Activated T-helper 2 cell treated with anti-CD3 and anti-CD28 coated beads, Interferon-gamma antibody, Interleukin-2, Interleukin-4, amounts not matched to agents 10 μg/mL and 5 μg/mL and 100 μg/mL, durations not matched to agents 14 hours and 24 hours and 36 hours (primary cell): ENCODE results near the gene HOXB5. TPM values are rescaled to one million over a fixed set of nuclear protein-coding genes. Genes with fewer than 3 reads are reported as not detected.

Experiments used
- DNase-seq: peaks from one replicate; pipeline ENCODE4 v3.0.0; 2021; ENCODE audit warnings: low spot score
- H3K27ac Mint-ChIP-seq: one replicate; pipeline ENCODE4 v1.8.0; 2021; ENCODE audit warnings: mixed read lengths
- H3K27me3 Mint-ChIP-seq: one replicate; pipeline ENCODE4 v1.8.0; 2021; ENCODE audit warnings: low read depth, mixed read lengths
- H3K36me3 Mint-ChIP-seq: one replicate; pipeline ENCODE4 v1.8.0; 2021; ENCODE audit warnings: low read depth, mixed read lengths
- H3K4me1 Mint-ChIP-seq: one replicate; pipeline ENCODE4 v1.8.0; 2021; ENCODE audit warnings: low read depth, mixed read lengths
- H3K4me3 Mint-ChIP-seq: one replicate; pipeline ENCODE4 v1.8.0; 2021; ENCODE audit warnings: low read depth, mild to moderate bottlenecking, moderate library complexity, mixed read lengths
- H3K9me3 Mint-ChIP-seq: one replicate; pipeline ENCODE4 v1.8.0; 2021; ENCODE audit warnings: mixed read lengths
- intact Hi-C: fragments of 100-400 bp; cut with micrococcal nuclease; formaldehyde crosslinking; loops from one replicate; pipeline ENCODE4 v1.15.1; 2023
- total RNA-seq: library from RNA; stranded (reverse); gene quantifications from 2 replicates; pipeline ENCODE4 v1.2.3, GENCODE V29; 2022

Gene HOXB5
- total RNA-seq, 1 donor from 2014 or later = not detected

GRCh38 chr17:48579760-48580554 is 13.6 kb downstream of the HOXB5 start:
- no peaks in the 10 kb centered on the region for H3K9me3 Mint-ChIP-seq
- no peak for DNase-seq
- H3K27ac Mint-ChIP-seq = no peak overlapping the region
- intact Hi-C loops = loop anchor here (2.0 kb wide), 1 partner anchor 33 kb away; no protein-coding TSS in a partner anchor
- H3K4me3 Mint-ChIP-seq = peak overlapping the region; percentile 56
- H3K36me3 Mint-ChIP-seq = peaks cover 2% of the 10 kb centered on the region
- H3K4me1 Mint-ChIP-seq = peaks cover 41% of the 10 kb centered on the region
- H3K27me3 Mint-ChIP-seq = peaks cover 52% of the 10 kb centered on the region

GRCh38 chr17:48579471-48579759 is 14.2 kb downstream of the HOXB5 start:
- Mint-ChIP-seq H3K27ac (no peak overlapping the region), H3K36me3 (peaks cover 2% of the 10 kb centered on the region), H3K9me3 (no peaks in the 10 kb centered on the region), H3K4me3 (peak overlapping the region; percentile 85), H3K4me1 (peaks cover 39% of the 10 kb centered on the region), H3K27me3 (peaks cover 50% of the 10 kb centered on the region)
- intact Hi-C loops = loop anchor here (2.0 kb wide), 1 partner anchor 33 kb away; no protein-coding TSS in a partner anchor
- no peak for DNase-seq

- peaks cover 2% of the 10 kb centered on the region for H3K36me3 Mint-ChIP-seq
- peaks cover 45% of the 10 kb centered on the region for H3K27me3 Mint-ChIP-seq
- intact Hi-C loops = loop anchor here (2.0 kb wide), 1 partner anchor 32 kb away; no protein-coding TSS in a partner anchor
- peak overlapping the region; percentile 85 for H3K4me3 Mint-ChIP-seq
- H3K27ac Mint-ChIP-seq = peak overlapping the region; percentile 75
- H3K9me3 Mint-ChIP-seq = no peaks in the 10 kb centered on the region
- peaks cover 39% of the 10 kb centered on the region for H3K4me1 Mint-ChIP-seq
- no peak for DNase-seq
These were observed 14.7 kb downstream of the HOXB5 start for GRCh38 chr17:48578616-48579470.

GRCh38 chr17:48577946-48578615 is 15.5 kb downstream of the HOXB5 start, which contains the start of gene HOXB4:
Gene HOXB4, minus strand, starts transcription at chr17:48578350. Its CDS starts 31 bp downstream, at chr17:48578319.
- H3K36me3 Mint-ChIP-seq = peaks cover 2% of the 10 kb centered on the region
- H3K27ac Mint-ChIP-seq = peak within 1 kb of the TSS; percentile 75
- intact Hi-C loops = loop anchor here (2.0 kb wide), 1 partner anchor 31 kb away; no protein-coding TSS in a partner anchor
- peaks cover 42% of the 10 kb centered on the region for H3K27me3 Mint-ChIP-seq
- H3K4me1 Mint-ChIP-seq = peaks cover 43% of the 10 kb centered on the region
- peak; percentile 70 for DNase-seq
- H3K9me3 Mint-ChIP-seq = no peaks in the 10 kb centered on the region
- peak within 1 kb of the TSS; percentile 85 for H3K4me3 Mint-ChIP-seq

GRCh38 chr17:48577330-48577945 is 16.1 kb downstream of the HOXB5 start:
- intact Hi-C loops = no loop called here
- DNase-seq = no peak
- Mint-ChIP-seq H3K9me3 (no peaks in the 10 kb centered on the region), H3K27me3 (peaks cover 36% of the 10 kb centered on the region), H3K27ac (peak overlapping the region; percentile 54), H3K4me3 (peak overlapping the region; percentile 83), H3K36me3 (peaks cover 2% of the 10 kb centered on the region), H3K4me1 (peaks cover 43% of the 10 kb centered on the region)

GRCh38 chr17:48576479-48577309 is 16.9 kb downstream of the HOXB5 start:
- no peak for DNase-seq
- peak overlapping the region; percentile 74 for H3K27ac Mint-ChIP-seq
- H3K4me1 Mint-ChIP-seq = peaks cover 42% of the 10 kb centered on the region

GRCh38 chr17:48575673-48576478 is 17.7 kb downstream of the HOXB5 start:
- peaks cover 6% of the 10 kb centered on the region for H3K36me3 Mint-ChIP-seq
- peaks cover 28% of the 10 kb centered on the region for H3K27me3 Mint-ChIP-seq
- peak overlapping the region; percentile 46 for H3K4me3 Mint-ChIP-seq
- DNase-seq = no peak
- H3K27ac Mint-ChIP-seq = no peak overlapping the region
- no peaks in the 10 kb centered on the region for H3K9me3 Mint-ChIP-seq
- intact Hi-C loops = no loop called here
- peaks cover 39% of the 10 kb centered on the region for H3K4me1 Mint-ChIP-seq

More at GRCh38 chr17:48576479-48577309, 16.9 kb downstream of the HOXB5 start:
- peaks cover 34% of the 10 kb centered on the region for H3K27me3 Mint-ChIP-seq
- intact Hi-C loops = no loop called here
- H3K9me3 Mint-ChIP-seq = no peaks in the 10 kb centered on the region
- peak overlapping the region; percentile 83 for H3K4me3 Mint-ChIP-seq
- peaks cover 5% of the 10 kb centered on the region for H3K36me3 Mint-ChIP-seq

GRCh38 chr17:48575066-48575582 is 18.5 kb downstream of the HOXB5 start:
- Mint-ChIP-seq H3K27ac (no peak overlapping the region), H3K4me1 (peaks cover 35% of the 10 kb centered on the region), H3K27me3 (peaks cover 20% of the 10 kb centered on the region), H3K4me3 (no peak overlapping the region), H3K36me3 (peaks cover 6% of the 10 kb centered on the region), H3K9me3 (no peaks in the 10 kb centered on the region)
- no peak for DNase-seq
- intact Hi-C loops = no loop called here

- Mint-ChIP-seq H3K4me3 (no peak overlapping the region), H3K27ac (no peak overlapping the region), H3K27me3 (peaks cover 21% of the 10 kb centered on the region), H3K36me3 (peaks cover 6% of the 10 kb centered on the region), H3K4me1 (peaks cover 33% of the 10 kb centered on the region), H3K9me3 (no peaks in the 10 kb centered on the region)
- intact Hi-C loops = no loop called here
- no peak for DNase-seq
These were observed 19.0 kb downstream of the HOXB5 start for GRCh38 chr17:48574505-48575065.

- peaks cover 24% of the 10 kb centered on the region for H3K27me3 Mint-ChIP-seq
- no peak overlapping the region for H3K4me3 Mint-ChIP-seq
- DNase-seq = no peak
- no peaks in the 10 kb centered on the region for H3K9me3 Mint-ChIP-seq
- peaks cover 21% of the 10 kb centered on the region for H3K4me1 Mint-ChIP-seq
- no peak overlapping the region for H3K27ac Mint-ChIP-seq
- intact Hi-C loops = no loop called here
- H3K36me3 Mint-ChIP-seq = peaks cover 12% of the 10 kb centered on the region
These were observed 21.7 kb downstream of the HOXB5 start for GRCh38 chr17:48571826-48572417.
